HG03565 (cell line): ENCODE data around the gene PTPN11.
"Not testable (repeated sequence)": the region's sequence is repeated elsewhere in the genome, so short reads cannot be mapped to it uniquely, and the experiment has no call there.

Experiments used
- ATAC-seq: cut with Tn5 transposase; IDR thresholded peaks from one replicate; pipeline ENCODE4 v1.9.1; 2021; ENCODE audit warnings: mild to moderate bottlenecking, moderate library complexity; ENCODE audit not compliant: unreplicated experiment

PTPN11 gene

DNA sequence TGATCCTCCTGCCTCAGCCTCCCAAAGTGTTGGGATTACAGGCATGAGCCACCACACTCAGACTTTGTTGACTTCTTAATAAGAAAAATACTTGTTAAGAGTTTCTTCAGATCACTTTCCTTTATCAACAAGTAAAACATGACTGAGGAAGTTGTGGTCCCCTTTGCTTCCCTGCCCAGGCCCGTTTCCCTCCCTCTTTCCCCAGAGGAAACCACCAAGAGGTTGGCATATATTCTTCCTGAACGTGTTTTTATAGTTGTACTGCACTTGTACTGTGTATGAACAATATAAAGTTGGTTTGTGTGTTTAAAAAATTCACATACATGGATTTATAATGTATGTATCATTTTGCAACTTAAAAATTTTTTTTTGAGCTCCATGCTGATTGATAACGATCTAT is 28.4 kb downstream of the PTPN11 start:
- no peak for ATAC-seq

DNA sequence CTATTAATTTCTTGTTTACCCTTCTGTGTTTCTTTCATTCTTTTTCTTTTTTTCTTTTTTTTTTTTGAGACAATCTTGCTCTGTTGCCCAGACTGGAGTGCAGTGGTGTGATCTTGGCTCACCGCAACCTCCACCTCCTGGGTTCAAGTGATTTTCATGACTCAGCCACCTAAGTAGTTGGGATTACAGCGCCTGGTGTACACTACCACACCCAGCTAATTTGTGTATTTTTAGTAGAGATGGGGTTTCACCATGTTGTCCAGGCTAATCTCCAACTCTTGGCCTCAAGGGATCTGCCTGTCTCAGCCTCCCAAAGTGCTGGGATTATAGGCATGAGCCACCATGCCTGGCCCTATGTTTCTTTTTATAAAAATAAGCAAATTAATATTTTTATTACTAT is 29.4 kb downstream of the PTPN11 start:
- ATAC-seq: not testable (repeated sequence)

GRCh38 chr12:112450725-112451124 is 32.0 kb downstream of the PTPN11 start:
- no peak for ATAC-seq

DNA sequence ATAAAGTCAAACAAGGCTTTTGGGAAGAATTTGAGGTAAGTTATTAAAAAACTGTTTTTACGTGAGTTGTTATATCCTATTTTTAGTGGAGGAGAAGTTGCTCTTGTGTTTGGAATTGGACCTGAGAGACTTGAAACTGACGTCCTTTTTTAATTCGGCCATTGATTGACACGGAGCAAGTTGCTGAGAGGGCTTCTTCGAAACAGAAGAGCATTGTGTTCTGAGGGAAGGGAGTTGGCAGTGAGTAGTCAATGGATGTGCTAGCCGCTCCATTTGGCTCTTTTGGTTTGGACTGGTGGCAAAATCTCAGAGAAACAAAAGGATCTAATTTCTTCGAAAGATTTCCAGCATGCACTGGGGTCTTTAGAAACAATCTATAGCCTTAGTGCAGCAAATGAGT is 37.3 kb downstream of the PTPN11 start:
- ATAC-seq: no peak

GRCh38 chr12:112457142-112457541 is 38.4 kb downstream of the PTPN11 start:
- not testable (repeated sequence) for ATAC-seq

DNA sequence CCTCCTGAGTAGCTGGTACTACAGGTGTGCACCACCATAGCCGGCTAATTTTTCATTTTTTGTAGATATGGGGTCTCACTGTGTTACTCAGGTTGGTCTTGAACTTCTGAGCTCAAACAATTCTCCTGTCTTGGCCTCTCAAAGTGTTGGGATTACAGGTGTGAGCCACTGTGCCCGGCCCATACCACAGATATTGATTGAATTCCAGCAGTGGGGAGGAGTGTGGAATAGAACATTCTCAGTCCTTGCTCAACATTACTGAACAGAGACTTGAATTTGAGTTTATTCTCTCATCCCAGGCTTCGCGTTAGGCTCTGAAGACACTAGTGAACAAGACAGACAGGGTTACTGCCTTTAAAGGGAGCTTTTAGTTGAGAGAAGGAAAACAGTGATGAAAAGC is 39.6 kb downstream of the PTPN11 start:
- no peak for ATAC-seq

DNA sequence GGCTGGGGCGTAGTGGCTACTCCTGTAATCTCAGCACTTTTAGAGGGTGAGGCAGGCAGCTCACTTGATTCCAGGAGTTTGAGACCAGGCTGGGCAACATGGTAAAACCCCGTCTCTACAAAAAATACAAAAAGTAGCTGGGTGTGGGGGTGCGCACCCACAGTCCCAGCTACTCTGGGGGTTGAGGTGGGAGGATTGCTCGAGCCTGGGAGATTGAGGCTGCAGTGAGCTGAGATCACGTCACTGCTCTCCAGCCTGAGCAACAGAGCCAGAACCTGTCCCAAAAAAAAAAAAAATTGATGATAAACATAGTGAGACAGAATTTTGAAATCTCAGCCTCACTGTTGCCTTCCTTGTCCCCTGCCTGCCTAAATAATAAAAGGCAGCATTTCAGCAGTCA is 40.0 kb downstream of the PTPN11 start:
- no peak for ATAC-seq

DNA sequence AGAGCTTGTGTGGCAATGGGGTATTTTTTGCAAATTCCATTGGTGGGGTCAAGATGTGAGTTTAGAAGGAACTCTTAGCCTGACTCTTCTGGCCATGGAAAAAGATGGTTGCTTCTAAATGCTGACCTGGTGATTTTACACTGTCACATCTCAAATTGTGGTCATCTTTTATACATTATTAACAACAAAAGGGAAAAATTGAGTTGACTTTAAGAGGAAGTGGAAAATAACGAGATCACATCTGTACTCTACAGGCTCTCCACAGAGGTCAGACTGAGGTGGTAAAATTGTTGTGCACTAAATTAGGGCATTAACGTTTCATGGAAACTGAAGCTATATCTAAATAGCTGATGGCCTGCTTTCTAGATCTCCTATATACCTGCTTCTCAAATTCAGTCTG is 44.7 kb downstream of the PTPN11 start:
- no peak for ATAC-seq

DNA sequence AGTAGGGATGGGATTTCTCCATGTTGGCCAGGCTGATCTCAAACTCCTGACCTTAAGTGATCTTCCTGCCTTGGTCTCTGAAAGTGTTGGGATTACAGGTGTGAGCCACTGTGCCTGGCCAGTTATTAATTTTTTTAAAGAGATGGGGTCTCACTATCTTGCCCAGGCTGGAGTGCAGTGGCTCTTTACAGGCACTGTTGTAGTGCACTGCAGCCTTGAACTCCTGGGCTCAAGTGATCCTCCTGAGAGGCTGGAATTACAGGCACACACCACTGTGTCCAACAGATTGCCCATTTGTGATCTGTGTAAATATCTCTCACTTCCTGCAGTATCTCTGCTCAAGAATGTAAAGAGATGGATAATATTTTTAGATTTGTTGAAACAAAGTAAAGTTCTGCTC is 45.9 kb downstream of the PTPN11 start:
- ATAC-seq: no peak

GRCh38 chr12:112466011-112466422 is 47.3 kb downstream of the PTPN11 start:
- ATAC-seq: no peak

DNA sequence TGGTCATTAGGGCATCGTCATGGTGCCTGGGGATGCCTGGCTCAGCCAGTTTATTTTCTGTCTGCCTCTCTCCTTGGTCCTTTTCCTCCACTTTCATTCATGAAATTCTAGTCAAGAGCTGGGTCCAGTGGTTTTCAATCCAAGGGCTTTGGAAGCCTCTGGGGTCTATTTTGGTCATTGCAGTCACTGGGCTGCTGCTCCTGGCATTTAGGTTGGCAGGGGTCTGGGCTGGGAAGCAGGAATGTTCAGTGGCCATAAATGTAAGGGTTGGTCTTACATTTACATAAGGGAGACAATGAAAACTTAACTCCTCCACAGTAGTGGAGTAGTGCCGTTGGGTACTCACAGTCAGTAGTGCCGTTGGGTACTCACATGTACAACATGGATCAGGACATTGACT is 48.1 kb downstream of the PTPN11 start:
- ATAC-seq: no peak

DNA sequence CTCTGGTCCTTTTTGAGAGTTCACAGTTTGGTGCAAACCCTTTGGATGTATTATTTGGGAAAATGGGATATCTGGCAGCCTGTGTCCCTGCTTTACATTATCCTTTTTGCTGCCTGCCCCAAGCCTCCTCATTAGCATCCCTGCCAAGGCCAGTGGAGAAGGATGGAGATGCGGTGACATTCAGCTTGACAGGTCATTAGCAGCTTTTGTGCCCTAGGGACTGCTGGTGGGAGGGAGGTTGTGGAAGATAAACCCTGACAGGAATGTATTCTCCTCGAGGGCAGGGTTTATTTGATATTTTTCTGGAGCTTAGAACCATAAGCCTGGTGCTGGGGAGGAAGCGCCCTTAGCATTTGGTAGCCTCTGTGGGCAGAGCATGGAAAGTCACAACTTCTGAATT is 49.3 kb downstream of the PTPN11 start:
- ATAC-seq: no peak

DNA sequence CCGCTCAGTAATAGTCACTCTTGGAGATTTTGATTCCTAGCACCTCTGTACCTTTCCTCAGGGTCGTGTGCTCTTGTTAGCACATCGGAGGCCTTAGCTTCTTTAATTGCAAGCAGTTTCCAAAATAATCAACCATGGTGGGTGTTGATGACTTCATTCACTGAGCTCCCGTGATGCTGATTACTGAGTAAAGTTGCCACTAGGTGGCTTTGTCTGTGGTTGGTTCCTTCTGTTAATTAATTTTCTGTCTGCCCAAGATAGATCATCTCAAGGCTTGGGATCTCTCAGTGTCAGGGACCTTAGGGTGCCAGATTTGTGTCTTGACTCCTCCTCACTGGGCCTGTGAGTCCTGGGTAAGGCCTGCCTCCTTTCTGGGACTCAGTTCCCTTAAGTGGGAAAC is 54.3 kb downstream of the PTPN11 start:
- ATAC-seq: no peak

DNA sequence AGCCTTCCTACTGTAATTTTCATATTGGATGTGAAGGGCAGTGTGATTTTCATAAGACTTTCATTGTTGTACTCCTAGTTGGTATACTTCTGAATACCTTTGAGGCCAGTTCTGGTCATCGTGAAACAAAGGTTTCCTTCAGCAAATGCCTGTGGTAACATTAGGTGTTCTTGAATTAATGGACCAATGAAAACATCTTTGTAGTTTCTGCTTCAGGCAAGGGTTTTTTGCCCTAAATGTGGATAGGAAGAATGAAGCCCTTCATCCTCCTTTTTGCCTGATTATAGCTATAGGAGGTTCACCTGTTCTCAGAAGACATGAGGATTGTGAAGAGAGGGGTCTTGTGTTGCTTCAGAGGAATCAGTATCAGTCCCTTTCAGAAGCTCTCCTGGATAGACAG is 60.7 kb downstream of the PTPN11 start:
- no peak for ATAC-seq

- ATAC-seq: no peak
Measured at GRCh38 chr12:112480931-112481330, 62.2 kb downstream of the PTPN11 start.

DNA sequence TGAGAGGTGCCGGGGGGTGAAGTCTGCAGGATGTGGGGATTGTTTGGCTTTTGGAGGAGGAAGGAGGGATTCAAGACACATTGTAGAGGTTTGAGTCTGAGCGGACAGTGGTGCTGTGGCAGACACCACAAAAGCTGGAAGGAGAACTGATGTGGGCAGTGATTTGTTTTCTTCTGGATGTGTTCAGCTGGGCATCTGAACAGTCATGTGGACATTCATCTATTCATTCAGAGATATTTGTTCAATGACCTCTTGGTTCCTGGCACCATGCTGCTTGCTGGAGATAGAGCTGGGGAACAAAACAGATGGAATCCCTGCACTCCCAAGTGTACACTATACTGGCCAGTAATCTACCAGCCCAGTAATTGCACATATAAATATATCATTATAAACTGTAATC is 64.0 kb downstream of the PTPN11 start:
- ATAC-seq: no peak

- ATAC-seq: no peak
Measured at GRCh38 chr12:112486361-112486760, 67.6 kb downstream of the PTPN11 start.

DNA sequence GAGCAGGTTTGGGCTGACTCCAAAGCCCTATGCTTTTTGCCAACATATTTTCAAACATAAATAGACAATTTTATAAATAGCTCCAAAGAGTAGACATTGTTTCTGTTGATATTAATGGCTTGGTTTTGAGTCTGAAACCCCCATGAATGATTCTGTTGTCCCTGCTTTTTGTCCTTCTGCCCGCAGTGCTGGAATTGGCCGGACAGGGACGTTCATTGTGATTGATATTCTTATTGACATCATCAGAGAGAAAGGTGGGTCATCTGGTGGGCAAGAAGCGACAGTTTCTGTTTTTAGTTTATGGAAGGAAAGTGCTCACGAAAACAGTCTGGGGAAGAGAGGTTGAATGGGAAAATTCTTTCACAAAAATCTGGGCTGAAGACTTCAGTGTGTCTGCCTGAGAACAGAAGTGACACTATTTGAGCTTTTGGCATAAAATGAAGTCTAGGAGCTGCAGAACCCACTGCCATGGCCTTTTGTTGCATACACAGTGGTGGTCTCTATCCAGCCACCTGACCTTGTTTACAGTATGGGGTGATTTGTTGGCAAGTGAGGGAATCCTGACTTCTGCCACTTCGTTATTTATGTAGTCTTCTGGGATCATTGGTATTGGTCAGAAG is 69.6 kb downstream of the PTPN11 start:
- no peak for ATAC-seq

GRCh38 chr12:112489456-112489855 is 70.7 kb downstream of the PTPN11 start:
- ATAC-seq: no peak

DNA sequence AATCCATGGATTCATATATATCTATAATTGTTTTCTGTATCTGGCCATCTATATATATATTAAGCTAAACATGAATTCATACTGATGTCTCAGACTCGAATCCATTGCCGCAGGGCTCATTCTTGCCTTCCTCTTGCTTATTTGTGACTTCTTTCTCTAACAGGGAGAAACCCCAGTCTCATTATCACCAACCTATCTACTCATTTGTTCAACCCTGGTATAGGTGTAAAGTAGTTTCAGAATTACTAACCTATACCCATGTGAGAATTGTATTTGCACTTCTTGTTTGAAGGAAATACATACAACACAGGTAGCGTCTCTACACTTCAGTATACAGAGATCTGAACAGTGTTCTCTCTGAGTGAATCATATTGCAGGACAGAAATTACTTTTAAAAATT is 77.7 kb downstream of the PTPN11 start:
- ATAC-seq: peak; percentile 87

DNA sequence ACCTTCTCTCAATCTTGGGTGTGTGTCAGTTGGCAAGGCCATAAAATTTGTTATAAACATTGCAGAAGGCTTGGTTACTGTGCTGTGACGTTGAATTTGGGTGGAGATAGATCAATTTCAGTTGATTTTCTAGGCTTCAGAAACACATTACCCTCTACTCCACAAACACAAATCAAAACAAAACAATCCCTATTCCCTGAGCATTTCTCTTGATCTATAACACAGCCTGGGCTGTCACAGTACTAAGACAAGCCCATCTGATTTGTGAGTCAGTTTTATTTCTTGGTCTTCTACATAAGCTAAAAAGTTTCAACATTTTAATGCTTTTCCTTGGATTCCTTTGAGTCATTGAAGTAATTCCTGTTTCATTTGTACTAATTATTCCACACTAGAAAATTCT is 79.8 kb downstream of the PTPN11 start:
- no peak for ATAC-seq

GRCh38 chr12:112503512-112503911 is 84.8 kb downstream of the PTPN11 start:
- ATAC-seq: no peak

GRCh38 chr12:112506513-112507166 is 87.9 kb downstream of the PTPN11 start:
- ATAC-seq: no peak
